ENCODE measurements around the gene PARPBP.
"Not testable (repeated sequence)": the region's sequence is repeated elsewhere in the genome, so short reads cannot be mapped to it uniquely, and the experiment has no call there.

Gene PARPBP

GRCh38 chr12:102155206-102155605 is 35.2 kb downstream of the PARPBP start:
- not testable (repeated sequence) for DNase-seq

GRCh38 chr12:102163383-102163782 is 43.4 kb downstream of the PARPBP start:
- no peak for DNase-seq

- no peak for DNase-seq
Observed at GRCh38 chr12:102167821-102168604, 48.0 kb downstream of the PARPBP start.

- DNase-seq, result no peak
Observed at GRCh38 chr12:102169922-102170621, 50.1 kb downstream of the PARPBP start.

- DNase-seq, result no peak
Observed at GRCh38 chr12:102171951-102172350, 52.0 kb downstream of the PARPBP start.

- no peak for DNase-seq
Observed at GRCh38 chr12:102172436-102172835, 52.5 kb downstream of the PARPBP start.

GRCh38 chr12:102174117-102174516 is 54.1 kb downstream of the PARPBP start:
- DNase-seq, result no peak

- DNase-seq, result no peak
Observed at GRCh38 chr12:102174761-102175160, 54.8 kb downstream of the PARPBP start.

GRCh38 chr12:102182635-102183034 is 62.7 kb downstream of the PARPBP start:
- DNase-seq, result no peak

- no peak for DNase-seq
Observed at GRCh38 chr12:102195826-102196225, 75.8 kb downstream of the PARPBP start.

GRCh38 chr12:102197789-102198188 is 77.8 kb downstream of the PARPBP start, which contains the start of gene PMCH:
Gene PMCH (minus strand): TSS chr12:102197833. CDS start chr12:102197770, 63 bp downstream.
- no peak for DNase-seq

- DNase-seq, result no peak
Observed at GRCh38 chr12:102201436-102202061, 81.6 kb downstream of the PARPBP start.

GRCh38 chr12:102202556-102202955 is 82.6 kb downstream of the PARPBP start:
- DNase-seq, result no peak

GRCh38 chr12:102204025-102204424 is 84.0 kb downstream of the PARPBP start:
- no peak for DNase-seq

- DNase-seq, result no peak
Observed at GRCh38 chr12:102215992-102216691, 96.2 kb downstream of the PARPBP start.

- DNase-seq, result no peak
Observed at GRCh38 chr12:102220736-102221135, 100.8 kb downstream of the PARPBP start.

- no peak for DNase-seq
Observed at GRCh38 chr12:102227954-102228353, 108.0 kb downstream of the PARPBP start.

GRCh38 chr12:102232036-102232435 is 112.1 kb downstream of the PARPBP start:
- no peak for DNase-seq

GRCh38 chr12:102232446-102232845 is 112.5 kb downstream of the PARPBP start:
- no peak for DNase-seq

- no peak for DNase-seq
Observed at GRCh38 chr12:102234599-102234998, 114.6 kb downstream of the PARPBP start.

- DNase-seq, result not testable (repeated sequence)
Observed at GRCh38 chr12:102240859-102241258, 120.9 kb downstream of the PARPBP start.
